ENCODE results near the gene ZNF296. TPM values are rescaled to one million over a fixed set of nuclear protein-coding genes. Genes with fewer than 3 reads are reported as not detected.

The ZNF296 gene
- total RNA-seq, 1 experiment from 2014 or later: 3.9 TPM

DNA sequence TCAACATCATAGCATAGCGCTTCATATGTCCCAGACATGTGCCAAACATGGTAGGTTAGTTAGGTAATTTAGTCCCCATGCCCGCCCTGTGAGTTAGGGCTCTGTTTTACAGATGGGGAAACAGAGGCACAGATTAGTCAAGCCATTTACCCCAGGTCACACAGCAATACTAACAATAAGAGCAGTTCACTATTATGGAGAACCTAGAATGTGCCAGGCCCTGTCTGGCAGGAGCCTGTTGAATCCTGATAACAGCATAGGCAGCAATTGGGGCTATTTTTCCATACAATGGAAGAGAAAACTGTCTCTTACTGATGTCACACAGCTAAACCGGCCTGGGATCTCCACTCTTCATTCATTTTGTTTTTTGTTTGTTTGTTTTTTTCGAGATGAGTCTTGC, 10.2 kb upstream of the ZNF296 start:
- no peaks in the 10 kb centered on the region for H3K27me3 ChIP-seq (ENCODE audit: low read length)
- peaks cover 34% of the 10 kb centered on the region for H3K79me2 ChIP-seq (ENCODE audit: low read length)
- H3K4me2 ChIP-seq (ENCODE audit: low read depth, low read length, poor library complexity, severe bottlenecking): no peak overlapping the region
- no peaks in the 10 kb centered on the region for H3K9me3 ChIP-seq (ENCODE audit: low read length)
- H3K9me2 ChIP-seq (replicated peaks; ENCODE audit: insufficient read depth, low read length): no peaks in the 10 kb centered on the region
- H3K4me3 ChIP-seq (ENCODE audit: low read length): no peak overlapping the region
- H2AFZ ChIP-seq (ENCODE audit: low read length): no peak overlapping the region
- no peak for DNase-seq
- H4K20me1 ChIP-seq (ENCODE audit: insufficient read depth, low read depth, low read length): peaks cover 9% of the 10 kb centered on the region
- H3K4me1 ChIP-seq (ENCODE audit: low read length): peaks cover 9% of the 10 kb centered on the region
- H3K9ac ChIP-seq (ENCODE audit: low read length): no peak overlapping the region
- H3K27ac ChIP-seq (ENCODE audit: low read length): no peak overlapping the region
- H3K36me3 ChIP-seq (ENCODE audit: insufficient read depth, low read length): peaks cover 24% of the 10 kb centered on the region

DNA sequence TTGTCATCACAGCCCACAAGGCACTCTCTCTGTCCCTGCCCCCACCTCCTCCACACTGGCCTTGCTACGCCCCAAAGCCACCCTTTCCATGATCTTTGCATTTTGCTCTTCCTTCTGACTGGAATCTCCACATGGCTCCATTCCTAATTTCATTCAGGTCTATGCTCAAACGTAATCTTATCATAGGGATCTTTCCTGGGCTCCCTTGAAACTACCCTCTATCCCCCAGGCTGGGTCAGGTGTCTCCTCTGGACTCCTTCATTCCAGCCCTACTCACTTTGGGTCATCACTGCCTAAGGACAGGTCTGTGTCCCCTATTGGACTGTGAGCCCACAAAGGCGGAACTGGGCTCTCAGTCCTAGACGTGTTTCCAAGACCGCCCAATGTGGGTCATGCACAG, 5.9 kb upstream of the ZNF296 start:
- no peak for DNase-seq
- Histone ChIP-seq H4K20me1 (ENCODE audit: insufficient read depth, low read depth, low read length) (peaks cover 13% of the 10 kb centered on the region), H3K9me2 (replicated peaks; ENCODE audit: insufficient read depth, low read length) (no peaks in the 10 kb centered on the region), H3K27me3 (ENCODE audit: low read length) (no peaks in the 10 kb centered on the region), H3K79me2 (ENCODE audit: low read length) (peaks cover 71% of the 10 kb centered on the region), H3K9ac (ENCODE audit: low read length) (no peak overlapping the region), H3K4me3 (ENCODE audit: low read length) (no peak overlapping the region), H3K4me2 (ENCODE audit: low read depth, low read length, poor library complexity, severe bottlenecking) (no peak overlapping the region), H3K27ac (ENCODE audit: low read length) (no peak overlapping the region), H2AFZ (ENCODE audit: low read length) (no peak overlapping the region), H3K36me3 (ENCODE audit: insufficient read depth, low read length) (peaks cover 22% of the 10 kb centered on the region), H3K9me3 (ENCODE audit: low read length) (no peaks in the 10 kb centered on the region), H3K4me1 (ENCODE audit: low read length) (peaks cover 28% of the 10 kb centered on the region)

- no peak for DNase-seq
- H3K36me3 ChIP-seq (ENCODE audit: insufficient read depth, low read length): peaks cover 23% of the 10 kb centered on the region
- H3K4me1 ChIP-seq (ENCODE audit: low read length): peaks cover 38% of the 10 kb centered on the region
- peak overlapping the region; percentile 98 for H3K9ac ChIP-seq (ENCODE audit: low read length)
- H3K4me2 ChIP-seq (ENCODE audit: low read depth, low read length, poor library complexity, severe bottlenecking): peak overlapping the region; percentile 91
- no peak overlapping the region for H2AFZ ChIP-seq (ENCODE audit: low read length)
- peaks cover 14% of the 10 kb centered on the region for H4K20me1 ChIP-seq (ENCODE audit: insufficient read depth, low read depth, low read length)
- H3K9me3 ChIP-seq (ENCODE audit: low read length): no peaks in the 10 kb centered on the region
- H3K27ac ChIP-seq (ENCODE audit: low read length): peak overlapping the region; percentile 96
- H3K9me2 ChIP-seq (replicated peaks; ENCODE audit: insufficient read depth, low read length): no peaks in the 10 kb centered on the region
- H3K27me3 ChIP-seq (ENCODE audit: low read length): no peaks in the 10 kb centered on the region
- H3K79me2 ChIP-seq (ENCODE audit: low read length): peaks cover 77% of the 10 kb centered on the region
- H3K4me3 ChIP-seq (ENCODE audit: low read length): peak overlapping the region; percentile 94
Observed at GRCh38 chr19:45079911-45080370, 3.7 kb upstream of the ZNF296 start.

DNA sequence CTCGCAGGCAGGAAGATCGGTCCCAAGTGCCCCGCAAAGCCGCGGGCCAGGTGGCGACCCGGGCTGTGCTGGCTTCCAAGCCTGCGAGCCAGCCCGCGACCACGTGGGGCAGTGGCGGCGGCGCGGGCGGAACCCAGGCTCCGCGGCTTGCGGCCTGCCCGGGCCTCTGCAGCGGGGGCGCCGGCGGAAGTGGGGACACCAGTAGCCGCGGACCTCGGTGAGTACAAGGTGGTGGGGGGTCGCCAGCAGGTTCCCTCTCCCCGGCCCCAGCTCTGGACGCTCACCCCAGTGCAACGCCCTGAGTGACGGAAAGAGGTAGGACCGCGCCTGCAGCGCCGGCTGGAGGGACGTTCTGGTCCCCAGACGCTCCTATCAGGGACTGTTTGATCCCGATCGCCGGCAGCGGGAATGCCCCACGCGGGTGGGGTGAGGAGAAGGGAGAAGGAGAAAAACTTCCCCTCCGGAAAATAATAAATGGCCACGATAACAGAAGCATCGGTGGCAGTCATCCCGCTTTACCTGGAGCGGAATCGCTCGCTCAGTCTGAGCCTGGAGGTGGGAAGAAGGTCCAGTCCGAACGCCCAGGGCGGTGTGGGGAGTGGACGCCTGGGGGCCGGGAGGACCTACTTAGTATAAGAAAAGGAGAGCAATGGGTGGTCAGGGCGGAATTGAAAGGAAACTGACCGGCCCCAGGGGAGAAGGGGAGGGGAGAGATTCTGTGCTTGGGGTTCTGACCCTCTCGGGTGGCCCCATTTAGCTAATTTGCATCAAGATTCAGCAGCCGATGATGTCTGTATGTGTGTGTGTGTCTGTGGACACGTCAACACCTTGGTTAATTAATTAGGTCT, 3.0 kb upstream of the ZNF296 start, which contains the start of gene GEMIN7:
GEMIN7 (plus strand) TSS at position 198 of the 848 bp plus-strand sequence. CDS start 10,855 bp downstream, outside the sequence.
- Histone ChIP-seq H3K27ac (ENCODE audit: low read length) (peak within 1 kb of the TSS; percentile 96), H2AFZ (ENCODE audit: low read length) (peak within 1 kb of the TSS; percentile 57; the same call in 1 of the 2 replicates), H3K4me1 (ENCODE audit: low read length) (peaks cover 45% of the 10 kb centered on the region), H3K4me2 (ENCODE audit: low read depth, low read length, poor library complexity, severe bottlenecking) (peak within 1 kb of the TSS; percentile 91), H3K79me2 (ENCODE audit: low read length) (peaks cover 81% of the 10 kb centered on the region), H3K4me3 (ENCODE audit: low read length) (peak within 1 kb of the TSS; percentile 94), H3K9me3 (ENCODE audit: low read length) (no peaks in the 10 kb centered on the region), H3K36me3 (ENCODE audit: insufficient read depth, low read length) (peaks cover 30% of the 10 kb centered on the region), H3K9ac (ENCODE audit: low read length) (peak within 1 kb of the TSS; percentile 98), H3K27me3 (ENCODE audit: low read length) (no peaks in the 10 kb centered on the region), H4K20me1 (ENCODE audit: insufficient read depth, low read depth, low read length) (peaks cover 21% of the 10 kb centered on the region), H3K9me2 (replicated peaks; ENCODE audit: insufficient read depth, low read length) (no peaks in the 10 kb centered on the region)
- DNase-seq: peak; percentile 94

- Histone ChIP-seq H3K79me2 (ENCODE audit: low read length) (peaks cover 81% of the 10 kb centered on the region), H2AFZ (ENCODE audit: low read length) (peak overlapping the region; percentile 20; the same call in 1 of the 2 replicates), H3K4me1 (ENCODE audit: low read length) (peaks cover 47% of the 10 kb centered on the region), H3K36me3 (ENCODE audit: insufficient read depth, low read length) (peaks cover 31% of the 10 kb centered on the region), H3K9ac (ENCODE audit: low read length) (peak overlapping the region; percentile 98), H3K4me3 (ENCODE audit: low read length) (peak overlapping the region; percentile 94), H4K20me1 (ENCODE audit: insufficient read depth, low read depth, low read length) (peaks cover 24% of the 10 kb centered on the region), H3K27ac (ENCODE audit: low read length) (peak overlapping the region; percentile 96), H3K27me3 (ENCODE audit: low read length) (no peaks in the 10 kb centered on the region), H3K9me3 (ENCODE audit: low read length) (no peaks in the 10 kb centered on the region), H3K9me2 (replicated peaks; ENCODE audit: insufficient read depth, low read length) (no peaks in the 10 kb centered on the region), H3K4me2 (ENCODE audit: low read depth, low read length, poor library complexity, severe bottlenecking) (peak overlapping the region; percentile 91)
- no peak for DNase-seq
Observed at GRCh38 chr19:45078390-45079062, 2.2 kb upstream of the ZNF296 start.

DNA sequence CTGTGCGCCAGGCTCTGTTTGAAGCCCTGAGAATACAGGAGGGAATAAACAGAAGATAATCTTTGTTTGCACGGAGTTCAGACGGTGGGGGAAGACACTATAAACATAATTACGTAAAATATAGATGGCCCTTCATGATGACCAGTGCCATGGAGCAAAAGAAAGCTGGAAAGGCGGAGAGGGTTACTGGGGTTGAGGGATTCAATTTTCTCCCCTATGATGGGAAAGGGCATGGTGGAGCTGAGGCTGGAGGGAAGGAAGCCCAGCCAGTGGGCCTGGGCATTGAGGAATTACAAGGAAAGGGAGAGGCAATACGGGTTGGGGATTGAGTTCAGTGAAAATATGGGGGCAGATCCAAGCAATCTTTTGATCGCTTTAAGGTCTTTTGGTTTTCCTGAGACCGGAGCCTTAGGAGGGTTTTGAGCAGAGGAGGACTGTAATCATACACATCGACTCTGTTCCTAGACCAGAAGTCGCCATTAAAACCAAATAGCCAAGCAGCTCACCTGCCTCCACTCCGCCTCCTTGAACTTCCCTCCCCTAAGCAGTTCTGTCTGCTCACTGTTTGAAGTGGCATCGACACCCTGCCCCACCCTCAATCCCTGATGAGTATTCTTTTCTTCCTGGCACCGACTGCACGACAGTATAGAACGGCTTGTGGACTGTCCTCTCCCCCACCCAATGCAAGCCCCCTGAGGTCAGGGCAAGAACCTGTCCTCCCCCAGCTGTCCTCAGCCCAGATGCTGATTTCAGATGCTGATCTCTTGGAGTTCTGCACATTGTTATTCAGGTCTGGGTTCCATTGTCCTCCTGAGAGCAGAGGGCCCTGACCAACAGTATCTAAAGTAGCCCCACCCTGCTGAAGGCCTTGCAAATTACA, 813 bp upstream of the ZNF296 start:
- Histone ChIP-seq H3K4me3 (ENCODE audit: low read length) (peak overlapping the region; percentile 98), H3K36me3 (ENCODE audit: insufficient read depth, low read length) (peaks cover 23% of the 10 kb centered on the region), H3K27ac (ENCODE audit: low read length) (peak overlapping the region; percentile 96), H4K20me1 (ENCODE audit: insufficient read depth, low read depth, low read length) (peaks cover 28% of the 10 kb centered on the region), H3K4me2 (ENCODE audit: low read depth, low read length, poor library complexity, severe bottlenecking) (peak overlapping the region; percentile 86), H3K4me1 (ENCODE audit: low read length) (peaks cover 55% of the 10 kb centered on the region), H2AFZ (ENCODE audit: low read length) (no peak overlapping the region), H3K9ac (ENCODE audit: low read length) (peak overlapping the region; percentile 94), H3K79me2 (ENCODE audit: low read length) (peaks cover 70% of the 10 kb centered on the region), H3K9me2 (replicated peaks; ENCODE audit: insufficient read depth, low read length) (no peaks in the 10 kb centered on the region), H3K9me3 (ENCODE audit: low read length) (no peaks in the 10 kb centered on the region), H3K27me3 (ENCODE audit: low read length) (no peaks in the 10 kb centered on the region)
- peak; percentile 45 for DNase-seq

DNA sequence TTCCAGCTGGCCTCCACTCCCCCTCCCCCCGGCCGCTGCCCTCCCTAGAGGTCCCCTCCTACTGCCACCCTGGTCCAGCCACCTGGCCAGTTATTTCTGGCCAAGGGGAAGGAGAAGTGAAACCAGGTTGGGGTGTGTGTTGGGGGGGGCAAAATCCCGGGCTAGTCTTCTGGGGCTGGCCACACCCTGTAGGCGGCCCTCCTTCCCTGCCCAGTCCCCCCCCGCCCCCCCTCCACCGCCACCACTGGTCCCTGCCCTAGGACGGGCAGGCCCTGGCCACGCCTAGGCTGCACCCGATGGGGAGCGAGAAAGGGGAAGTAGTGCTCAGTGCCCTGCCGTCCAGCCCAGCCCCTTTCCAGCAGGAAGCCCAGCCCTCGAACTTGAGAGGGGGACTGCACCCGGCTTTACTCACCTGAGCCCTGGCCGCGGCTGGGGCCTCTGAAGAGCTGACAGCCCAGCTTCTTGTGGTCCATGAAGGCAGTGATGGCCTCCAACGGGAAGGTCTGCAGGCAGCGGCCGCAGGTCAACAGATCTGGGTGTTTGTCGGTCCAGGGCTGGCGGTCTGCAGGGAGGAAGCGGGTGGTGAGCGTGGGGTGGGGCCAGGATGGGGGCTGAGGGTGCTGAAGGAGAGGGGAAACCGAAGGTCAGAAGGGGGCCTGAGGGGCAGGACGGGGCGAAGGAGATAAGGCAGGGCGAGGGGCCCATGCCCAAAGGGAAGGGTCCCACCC, 813 bp downstream of the ZNF296 start:
- Histone ChIP-seq H3K79me2 (ENCODE audit: low read length) (peaks cover 53% of the 10 kb centered on the region), H4K20me1 (ENCODE audit: insufficient read depth, low read depth, low read length) (peaks cover 38% of the 10 kb centered on the region), H3K27ac (ENCODE audit: low read length) (peak overlapping the region; percentile 96), H3K4me3 (ENCODE audit: low read length) (peak overlapping the region; percentile 98), H3K4me2 (ENCODE audit: low read depth, low read length, poor library complexity, severe bottlenecking) (peak overlapping the region; percentile 100), H3K9ac (ENCODE audit: low read length) (peak overlapping the region; percentile 94), H3K4me1 (ENCODE audit: low read length) (peaks cover 66% of the 10 kb centered on the region), H3K9me2 (replicated peaks; ENCODE audit: insufficient read depth, low read length) (no peaks in the 10 kb centered on the region), H2AFZ (ENCODE audit: low read length) (no peak overlapping the region), H3K9me3 (ENCODE audit: low read length) (no peaks in the 10 kb centered on the region), H3K36me3 (ENCODE audit: insufficient read depth, low read length) (peaks cover 9% of the 10 kb centered on the region), H3K27me3 (ENCODE audit: low read length) (no peaks in the 10 kb centered on the region)
- peak; percentile 97 for DNase-seq

Measured in Karpas-422 (cell line).